HG02642 (cell line): ENCODE measurements around the gene UBE2D3.
A peak's percentile ranks its signal among the peaks of the same experiment; 100 is the strongest.

Experiments
- ATAC-seq: cut with Tn5 transposase; IDR thresholded peaks from one replicate; pipeline ENCODE4 v1.9.1; 2021; ENCODE audit warnings: mild to moderate bottlenecking; ENCODE audit not compliant: unreplicated experiment, poor library complexity

UBE2D3 gene

GRCh38 chr4:102759831-102760644, 67.3 kb downstream of the UBE2D3 start:
- peak; percentile 64 for ATAC-seq

GRCh38 chr4:102758241-102759160, 68.8 kb downstream of the UBE2D3 start:
- no peak for ATAC-seq

- ATAC-seq = no peak
Measured at GRCh38 chr4:102757681-102758080, 69.7 kb downstream of the UBE2D3 start.

- ATAC-seq = no peak
Measured at GRCh38 chr4:102754044-102754443, 73.3 kb downstream of the UBE2D3 start.

- no peak for ATAC-seq
Measured at GRCh38 chr4:102751941-102752340, 75.4 kb downstream of the UBE2D3 start.
